ENCODE data around the gene NPR2. TPM values are rescaled to one million over a fixed set of nuclear protein-coding genes. Genes with fewer than 3 reads are reported as not detected.
A peak's percentile ranks its signal among the peaks of the same experiment; 100 is the strongest.

The NPR2 gene
- total RNA-seq, 1 experiment from 2014 or later, result 10.1 TPM

- peak overlapping the region; percentile 95 for H3K27ac Mint-ChIP-seq
- H3K4me3 Mint-ChIP-seq, result peak overlapping the region; percentile 91
- ChIA-PET CTCF (interaction anchor here (0.6 to 6.1 kb wide), 32 partner anchors 11 to 649 kb away, joined by 3 to 143 read pairs (median 6); partner anchors contain the start of genes CCDC107, CREB3, FAM221B and GBA2), POLR2A (interaction anchor here (0.6 to 2.1 kb wide), 9 partner anchors 15 to 349 kb away, joined by 3 to 9 read pairs (median 4); partner anchors contain the start of genes ARHGEF39, CREB3, GBA2 and RGP1)
- peaks cover 27% of the 10 kb centered on the region for H3K4me1 Mint-ChIP-seq
- DNase-seq (ENCODE audit: low spot score) (peak; percentile 79), ATAC-seq (peak; percentile 28)
- H3K27me3 Mint-ChIP-seq (ENCODE audit: low read depth), result peaks cover 11% of the 10 kb centered on the region
- peaks cover 3% of the 10 kb centered on the region for H3K9me3 Mint-ChIP-seq
- TF ChIP-seq NFATC4 (CRISPR knock-in tag; IDR thresholded peaks at IDR 0.05) (0 out of 2 replicates have a peak, but pooled peaks have one; percentile 5), GABPB1 (CRISPR knock-in tag; IDR thresholded peaks at IDR 0.05) (peak; percentile 95), TCF7 (CRISPR knock-in tag; IDR thresholded peaks at IDR 0.05; ENCODE audit: low read depth) (no peak), USF1 (CRISPR knock-in tag; IDR thresholded peaks at IDR 0.05) (peak; percentile 27; the same call in 1 of the 2 replicates), ARID4B (CRISPR knock-in tag; IDR thresholded peaks at IDR 0.05; ENCODE audit: borderline replicate concordance) (peak; percentile 10; the same call in 1 of the 2 replicates), MAX (CRISPR knock-in tag; IDR thresholded peaks at IDR 0.05) (peak; percentile 33; the same call in 1 of the 2 replicates), E2F1 (CRISPR knock-in tag; IDR thresholded peaks at IDR 0.05) (no peak)
- H3K36me3 Mint-ChIP-seq, result peaks cover 2% of the 10 kb centered on the region; the same call in 1 of the 2 replicates
Observed at GRCh38 chr9:35814106-35814840, 22.9 kb downstream of the NPR2 start.

- peak within 1 kb of the TSS; percentile 100 for H3K27ac Mint-ChIP-seq
- H3K4me1 Mint-ChIP-seq, result peaks cover 27% of the 10 kb centered on the region
- POLR2A ChIA-PET, result interaction anchor here (0.8 to 2.1 kb wide), 4 partner anchors 18 to 150 kb away, joined by 3 to 9 read pairs (median 4); partner anchors contain the start of gene ARHGEF39
- H3K36me3 Mint-ChIP-seq, result peaks cover 2% of the 10 kb centered on the region; the same call in 1 of the 2 replicates
- DNase-seq (ENCODE audit: low spot score), result peak; percentile 99
- peak; percentile 80 for ATAC-seq
- CTCF ChIA-PET, result interaction anchor here (0.6 to 6.1 kb wide), 26 partner anchors 11 to 650 kb away, joined by 3 to 143 read pairs (median 6); partner anchors contain the start of genes CCDC107, CREB3, FAM221B and GBA2
- peak within 1 kb of the TSS; percentile 91 for H3K4me3 Mint-ChIP-seq
- H3K9me3 Mint-ChIP-seq, result peaks cover 3% of the 10 kb centered on the region
- H3K27me3 Mint-ChIP-seq (ENCODE audit: low read depth), result peaks cover 11% of the 10 kb centered on the region
- TF ChIP-seq ZMAT4 (CRISPR knock-in tag; IDR thresholded peaks at IDR 0.05) (no peak), ZNF396 (CRISPR knock-in tag; IDR thresholded peaks at IDR 0.05; ENCODE audit: borderline replicate concordance) (no peak), CREM (CRISPR knock-in tag; IDR thresholded peaks at IDR 0.05) (no peak), STAT6 (CRISPR knock-in tag; conservative IDR thresholded peaks at IDR 0.05; ENCODE audit: low read depth) (no peak), MLX (CRISPR knock-in tag; IDR thresholded peaks at IDR 0.05) (no peak), NFYB (CRISPR knock-in tag; conservative IDR thresholded peaks at IDR 0.05; ENCODE audit: low read depth) (peak; percentile 71), USF1 (CRISPR knock-in tag; IDR thresholded peaks at IDR 0.05) (0 out of 2 replicates have a peak, but pooled peaks have one; percentile 4), ZNF232 (CRISPR knock-in tag; IDR thresholded peaks at IDR 0.05) (peak; percentile 9; the same call in 1 of the 2 replicates), SOX15 (CRISPR knock-in tag; IDR thresholded peaks at IDR 0.05) (no peak), PREB (CRISPR knock-in tag; IDR thresholded peaks at IDR 0.05; ENCODE audit: borderline replicate concordance) (no peak)
Observed at GRCh38 chr9:35814841-35815543, 23.6 kb downstream of the NPR2 start, which contains the start of gene HINT2. Gene HINT2, minus strand, starts transcription at chr9:35815042. Its CDS starts 63 bp downstream, at chr9:35814979.

Measured in WTC11 (cell line).